COLO829 (cell line): ENCODE measurements around the gene TRMO.
A peak's percentile ranks its signal among the peaks of the same experiment; 100 is the strongest.

Experiments
- DNase-seq: peaks from one replicate; pipeline ENCODE4 v3.0.0; 2012; ENCODE audit warnings: low spot score

Gene TRMO

GRCh38 chr9:97900738-97901565, 21.3 kb downstream of the TRMO start:
- DNase-seq, result peak; percentile 87

- DNase-seq, result no peak
Observed at GRCh38 chr9:97900103-97900737, 22.1 kb downstream of the TRMO start.

- no peak for DNase-seq
Observed at GRCh38 chr9:97895695-97896332, 26.5 kb downstream of the TRMO start.

GRCh38 chr9:97895211-97895610, 27.1 kb downstream of the TRMO start:
- DNase-seq, result no peak

GRCh38 chr9:97892421-97892820, 29.9 kb downstream of the TRMO start:
- no peak for DNase-seq

- no peak for DNase-seq
Observed at GRCh38 chr9:97891736-97892135, 30.6 kb downstream of the TRMO start.

- DNase-seq, result peak; percentile 68
Observed at GRCh38 chr9:97889941-97890887, 32.1 kb downstream of the TRMO start.

- DNase-seq, result no peak
Observed at GRCh38 chr9:97880336-97880735, 42.0 kb downstream of the TRMO start.

- DNase-seq, result no peak
Observed at GRCh38 chr9:97876061-97876460, 46.2 kb downstream of the TRMO start.

- DNase-seq, result no peak
Observed at GRCh38 chr9:97875111-97875510, 47.2 kb downstream of the TRMO start.

- no peak for DNase-seq
Observed at GRCh38 chr9:97874624-97875023, 47.7 kb downstream of the TRMO start.

- DNase-seq, result no peak
Observed at GRCh38 chr9:97873882-97874281, 48.4 kb downstream of the TRMO start.

GRCh38 chr9:97873425-97873824, 48.9 kb downstream of the TRMO start:
- no peak for DNase-seq

- no peak for DNase-seq
Observed at GRCh38 chr9:97868859-97869258, 53.4 kb downstream of the TRMO start.

- DNase-seq, result no peak
Observed at GRCh38 chr9:97866848-97867247, 55.5 kb downstream of the TRMO start.

- no peak for DNase-seq
Observed at GRCh38 chr9:97866300-97866699, 56.0 kb downstream of the TRMO start.

- no peak for DNase-seq
Observed at GRCh38 chr9:97864396-97864795, 57.9 kb downstream of the TRMO start.

GRCh38 chr9:97863314-97863713, 59.0 kb downstream of the TRMO start:
- no peak for DNase-seq

- no peak for DNase-seq
Observed at GRCh38 chr9:97861148-97861475, 61.2 kb downstream of the TRMO start.

- DNase-seq, result no peak
Observed at GRCh38 chr9:97860451-97861147, 61.7 kb downstream of the TRMO start.

GRCh38 chr9:97859346-97859745, 63.0 kb downstream of the TRMO start:
- no peak for DNase-seq

- no peak for DNase-seq
Observed at GRCh38 chr9:97858826-97859225, 63.5 kb downstream of the TRMO start.
